ENCODE results near the gene HAUS5. TPM values are rescaled to one million over a fixed set of nuclear protein-coding genes. Genes with fewer than 3 reads are reported as not detected.

Gene HAUS5
- total RNA-seq, 4 donors from 2014 or later: 4.0 to 7.3 (median 5.1) TPM

GRCh38 chr19:35609851-35610353 is 2.6 kb upstream of the HAUS5 start:
- ATAC-seq (ENCODE audit: low FRiP score) (no peak), DNase-seq (ENCODE audit: low spot score) (no peak)
- TF ChIP-seq CTCF (IDR thresholded peaks at IDR 0.05): no peak

DNA sequence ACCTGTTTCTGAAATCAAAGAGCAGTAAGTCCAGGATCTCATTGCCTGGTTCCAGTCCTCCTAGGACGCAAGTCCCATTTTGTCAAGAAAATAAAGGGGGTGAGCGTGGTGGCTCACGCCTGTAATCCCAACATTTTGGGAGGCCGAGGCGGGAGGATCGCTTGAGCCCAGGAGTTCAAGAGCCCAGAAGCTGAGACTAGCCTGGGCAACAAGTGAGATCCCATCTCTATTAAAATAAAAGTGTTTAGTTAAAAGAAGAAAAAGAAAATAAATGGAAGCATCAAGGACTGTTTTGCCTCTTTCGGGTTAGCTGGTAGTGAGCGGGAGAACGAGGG is 344 bp upstream of the HAUS5 start:
- no peak for ATAC-seq (ENCODE audit: low FRiP score)
- DNase-seq (ENCODE audit: low spot score): no peak
- no peak for TF ChIP-seq CTCF (IDR thresholded peaks at IDR 0.05)

DNA sequence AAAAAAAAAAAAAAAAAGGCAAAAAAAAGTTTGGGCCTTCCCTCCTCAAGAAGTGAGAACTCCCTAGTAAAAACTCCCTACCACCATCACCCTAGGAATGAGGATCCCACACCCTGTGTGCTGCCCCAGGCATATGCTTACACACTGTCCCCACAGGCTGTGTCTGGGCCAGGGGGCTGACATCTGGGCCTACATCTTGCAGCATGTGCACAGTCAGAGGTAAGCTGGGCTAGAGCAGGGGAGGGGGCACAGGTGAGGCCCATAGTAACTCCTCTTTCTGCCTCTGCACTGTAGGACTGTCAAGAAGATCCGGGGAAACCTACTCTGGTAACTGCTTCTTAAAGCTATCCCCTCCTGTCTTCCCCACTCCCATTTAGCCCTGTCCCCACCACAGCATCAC is 1.0 kb downstream of the HAUS5 start:
- no peak for TF ChIP-seq CTCF (IDR thresholded peaks at IDR 0.05)
- DNase-seq (ENCODE audit: low spot score): no peak
- no peak for ATAC-seq (ENCODE audit: low FRiP score)

- ATAC-seq (ENCODE audit: low FRiP score) (no peak), DNase-seq (ENCODE audit: low spot score) (no peak)
- TF ChIP-seq CTCF (IDR thresholded peaks at IDR 0.05): no peak
These were observed 2.5 kb downstream of the HAUS5 start for GRCh38 chr19:35615036-35615435.

DNA sequence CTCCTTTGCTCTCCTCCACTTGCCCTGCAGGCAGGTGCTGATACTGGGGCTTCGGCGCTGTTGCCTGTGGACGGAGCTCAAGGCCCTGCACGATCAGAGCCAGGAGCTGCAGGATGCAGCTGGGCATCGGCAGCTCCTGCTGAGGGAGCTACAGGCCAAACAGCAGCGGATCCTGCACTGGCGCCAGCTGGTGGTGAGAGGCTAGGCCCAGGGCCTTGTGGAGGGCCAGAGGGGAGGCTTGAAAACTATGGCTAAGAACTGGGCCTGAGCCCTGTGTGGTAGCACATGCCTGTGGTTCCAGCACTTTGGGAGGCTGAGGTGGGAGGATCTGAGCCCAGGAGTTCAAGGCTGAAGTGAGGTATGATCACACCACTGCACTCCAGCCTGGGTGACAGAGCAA is 6.3 kb downstream of the HAUS5 start:
- ATAC-seq (ENCODE audit: low FRiP score): no peak
- DNase-seq (ENCODE audit: low spot score): no peak
- TF ChIP-seq CTCF (IDR thresholded peaks at IDR 0.05): no peak

DNA sequence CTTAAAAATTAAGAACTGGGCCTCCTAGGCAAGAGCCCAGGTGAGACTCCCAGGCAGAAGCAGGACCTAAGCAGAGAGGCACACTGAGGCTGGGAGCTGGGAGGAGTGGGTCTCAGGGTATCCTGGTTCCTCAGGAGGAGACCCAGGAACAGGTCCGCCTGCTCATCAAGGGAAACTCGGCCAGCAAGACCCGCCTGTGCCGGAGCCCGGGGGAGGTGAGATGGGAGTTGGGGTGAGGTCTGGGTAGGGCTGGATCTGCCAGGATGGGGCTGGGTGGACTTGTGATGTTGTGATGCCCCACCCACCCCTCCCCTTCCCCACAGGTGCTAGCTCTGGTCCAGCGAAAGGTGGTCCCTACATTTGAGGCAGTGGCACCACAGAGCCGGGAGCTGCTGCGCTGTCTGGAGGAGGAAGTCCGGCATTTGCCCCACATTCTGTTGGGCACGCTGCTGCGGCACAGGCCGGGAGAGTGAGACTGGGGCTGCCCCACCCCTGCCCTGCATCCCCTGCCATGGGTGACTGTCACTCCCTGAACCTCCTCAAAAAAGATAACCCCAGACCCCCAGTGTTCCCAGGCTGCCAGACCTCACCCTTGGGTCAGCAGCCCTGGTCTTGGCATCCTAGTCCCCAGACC is 6.9 kb downstream of the HAUS5 start:
- TF ChIP-seq CTCF (IDR thresholded peaks at IDR 0.05): no peak
- no peak for ATAC-seq (ENCODE audit: low FRiP score)

DNA sequence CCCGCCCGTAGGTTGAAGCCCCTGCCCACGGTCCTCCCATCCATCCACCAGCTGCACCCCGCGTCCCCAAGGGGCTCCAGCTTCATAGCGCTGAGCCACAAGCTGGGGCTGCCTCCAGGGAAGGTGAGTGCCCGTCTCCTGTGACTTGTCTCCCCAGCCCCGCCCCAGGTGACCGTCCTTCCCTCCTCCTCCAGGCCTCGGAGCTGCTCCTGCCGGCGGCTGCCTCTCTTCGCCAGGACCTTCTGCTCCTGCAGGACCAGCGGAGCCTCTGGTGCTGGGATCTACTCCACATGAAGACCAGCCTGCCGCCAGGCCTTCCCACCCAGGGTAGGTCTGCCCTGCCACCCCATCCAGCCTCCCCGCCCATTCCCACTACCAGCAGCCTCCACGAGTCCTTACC is 7.5 kb downstream of the HAUS5 start:
- DNase-seq (ENCODE audit: low spot score): no peak
- no peak for ATAC-seq (ENCODE audit: low FRiP score)
- TF ChIP-seq CTCF (IDR thresholded peaks at IDR 0.05): no peak

More for the DNA sequence above, 6.9 kb downstream of the HAUS5 start:
- no peak for DNase-seq (ENCODE audit: low spot score)

All from omental fat pad (tissue), 4 donors.